ENCODE data around the gene EFEMP1.

- TF ChIP-seq CTCF (IDR thresholded peaks at IDR 0.05; ENCODE audit: low read depth, low read length): no peak
- TF ChIP-seq MYC (IDR thresholded peaks at IDR 0.05; ENCODE audit: low read depth, low read length): no peak
Observed at GRCh38 chr2:55903727-55904126, 19.9 kb downstream of the EFEMP1 start.

All from NB4 (cell line).